TTC549 (cell line): Measurements from ENCODE around the gene SRGAP3.

Experiments
- FAIRE-seq: peaks from 2 replicates; lab custom pipeline; 2012; peaks lifted over from hg19 to GRCh38; lab: Jason Lieb, UNC

The SRGAP3 gene

DNA sequence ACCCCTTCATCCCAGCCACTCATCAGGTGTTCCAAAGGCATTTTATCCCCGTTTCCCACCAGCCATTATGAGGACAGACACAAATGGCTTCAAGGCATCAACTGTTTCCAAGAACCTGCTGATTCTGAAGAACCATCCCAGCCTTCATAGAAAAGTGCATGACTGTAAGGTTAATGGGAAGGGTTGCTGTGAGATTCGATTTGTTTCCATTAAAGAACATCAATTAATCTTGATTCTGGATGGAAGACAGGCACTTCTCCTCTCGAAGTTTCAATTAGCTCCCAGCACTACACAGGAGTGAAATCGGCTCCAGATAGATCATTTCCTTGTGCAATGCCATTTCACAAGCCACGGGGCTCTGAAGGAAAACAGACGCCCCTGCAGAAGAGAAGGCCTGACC, 25.8 kb downstream of the SRGAP3 start:
- no peak for FAIRE-seq

DNA sequence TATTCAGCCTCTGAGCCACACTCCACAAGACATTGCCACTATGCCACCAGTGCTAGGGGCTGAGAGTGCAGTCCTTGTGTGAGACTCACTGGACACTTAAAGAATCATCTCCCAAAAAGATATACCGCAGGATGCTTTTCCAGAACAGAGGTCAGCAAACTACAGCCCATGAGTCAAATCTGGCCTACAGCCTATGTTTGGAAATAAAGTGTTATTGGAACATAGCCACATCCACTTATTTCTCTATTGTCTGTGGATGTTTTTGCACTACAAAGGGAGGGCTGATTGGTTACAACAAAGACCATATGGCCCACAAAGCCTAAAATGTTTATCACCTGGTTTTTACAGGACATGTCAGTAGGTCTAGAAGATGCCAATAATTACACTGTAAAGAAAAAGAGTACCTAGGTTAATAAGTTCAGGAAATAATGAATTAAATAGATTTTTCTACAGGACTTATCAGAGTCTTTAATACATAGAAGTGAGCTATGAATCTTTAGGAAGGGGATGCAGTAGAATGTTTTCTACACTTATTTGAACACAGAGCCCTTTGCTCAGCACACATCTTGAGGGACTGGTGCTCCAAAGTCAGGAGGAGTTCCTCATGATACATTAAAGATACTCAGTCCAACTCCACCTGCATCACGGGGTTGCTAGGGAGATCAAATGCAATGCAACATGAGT, 26.3 kb downstream of the SRGAP3 start:
- no peak for FAIRE-seq

DNA sequence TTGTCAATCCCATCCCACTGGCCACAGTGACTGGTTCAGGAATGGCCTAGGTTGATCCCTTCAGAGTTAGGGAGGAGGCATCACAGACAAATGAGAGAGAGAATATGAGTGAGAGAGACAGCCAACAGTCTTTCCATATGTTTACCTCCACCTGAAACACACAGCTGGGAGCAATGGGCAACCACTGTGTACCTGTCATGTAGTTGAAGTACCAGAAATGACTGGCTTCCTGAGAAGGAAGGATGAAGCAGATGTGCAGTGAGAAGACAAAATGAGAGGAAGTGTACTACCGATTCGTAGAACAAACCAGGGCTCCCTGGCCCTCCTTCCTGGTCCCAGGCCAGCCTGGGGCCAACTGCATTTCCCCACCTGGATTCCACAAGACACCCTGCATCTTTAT, 27.4 kb downstream of the SRGAP3 start:
- FAIRE-seq = no peak

DNA sequence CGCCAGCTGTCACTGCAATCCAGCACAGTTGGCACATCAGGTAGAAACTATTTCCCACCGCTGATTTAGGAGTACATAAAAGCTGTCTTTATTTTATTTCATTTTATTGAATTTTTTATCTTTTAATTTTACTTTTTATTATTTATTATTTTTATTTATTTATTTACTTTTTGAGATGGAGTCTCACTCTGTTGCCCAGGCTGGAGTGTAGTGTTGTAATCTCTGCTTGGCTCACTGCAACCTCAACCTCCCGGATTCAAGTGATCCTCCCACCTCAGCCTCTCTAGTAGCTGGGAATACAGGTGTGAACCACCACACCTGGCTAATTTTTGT, 31.0 kb downstream of the SRGAP3 start:
- FAIRE-seq = no peak

DNA sequence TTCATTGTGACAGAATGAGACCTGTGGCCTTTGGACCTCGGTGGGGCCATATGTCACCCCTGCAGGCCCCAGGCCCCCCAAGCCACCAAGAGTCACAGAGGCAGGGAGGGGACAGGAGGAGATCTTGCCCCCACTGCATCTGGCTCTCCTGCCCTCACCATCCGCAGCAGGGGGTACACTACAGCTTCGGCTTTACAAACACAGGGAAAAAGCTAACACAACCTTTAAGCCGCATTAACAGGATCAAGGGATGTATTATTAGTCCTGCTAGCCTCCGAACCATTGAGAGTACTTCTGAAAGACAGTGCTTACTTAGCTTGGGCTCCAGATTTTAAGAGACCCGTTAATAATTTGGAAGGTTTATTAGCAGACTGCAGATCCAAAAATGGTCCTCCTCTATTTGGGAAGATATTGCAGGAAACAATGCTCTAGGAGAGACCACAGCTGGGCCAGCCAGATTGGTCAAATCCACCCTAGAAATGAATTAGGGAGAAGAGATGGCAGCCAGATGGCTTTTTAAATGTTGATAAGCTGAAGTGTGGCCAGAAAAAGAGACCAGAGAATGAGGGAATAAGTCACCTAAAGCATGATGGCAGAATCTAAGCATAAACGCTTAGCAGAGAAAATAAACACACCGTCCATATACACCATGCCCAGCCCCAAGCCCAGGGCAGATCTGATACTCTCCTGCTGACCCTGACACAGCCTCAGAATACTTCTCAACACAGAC, 31.5 kb downstream of the SRGAP3 start:
- no peak for FAIRE-seq

DNA sequence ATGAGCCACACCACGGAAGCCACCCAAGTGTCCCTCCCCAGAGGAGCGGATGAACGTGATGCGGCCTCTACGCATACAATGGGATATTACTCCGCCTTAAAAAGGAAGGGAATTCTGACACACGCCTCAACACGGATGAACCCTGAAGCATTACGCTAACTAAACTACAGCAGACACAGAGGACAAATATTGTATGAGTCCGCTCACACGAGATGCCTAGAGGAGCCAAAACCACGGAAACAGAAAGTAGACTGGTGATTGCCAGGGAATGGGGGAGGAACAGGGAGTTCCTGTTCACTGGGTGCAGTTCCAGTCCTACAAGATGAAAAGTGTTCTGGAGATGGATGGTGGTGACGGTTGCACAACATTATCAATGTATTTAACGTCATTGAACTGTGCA, 32.7 kb downstream of the SRGAP3 start:
- FAIRE-seq = no peak

DNA sequence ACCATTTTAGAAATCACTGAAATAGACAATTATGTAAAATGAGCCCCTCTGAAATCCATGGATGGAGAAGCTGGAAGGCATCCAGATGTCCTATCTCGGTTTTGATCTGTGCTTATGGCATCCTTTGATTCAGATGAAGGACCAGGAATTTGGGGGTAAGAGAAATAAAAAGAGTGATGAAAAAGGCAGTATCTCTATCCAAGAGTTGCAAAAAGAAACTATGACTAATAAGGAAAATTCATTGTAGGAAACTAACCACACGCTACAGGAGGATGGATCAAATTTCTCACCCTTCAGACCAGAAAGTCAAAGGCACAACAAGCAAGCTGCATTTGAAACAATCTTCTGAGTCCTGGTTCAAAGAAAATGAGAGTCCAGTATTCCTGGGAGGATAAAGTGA, 34.8 kb downstream of the SRGAP3 start:
- no peak for FAIRE-seq

DNA sequence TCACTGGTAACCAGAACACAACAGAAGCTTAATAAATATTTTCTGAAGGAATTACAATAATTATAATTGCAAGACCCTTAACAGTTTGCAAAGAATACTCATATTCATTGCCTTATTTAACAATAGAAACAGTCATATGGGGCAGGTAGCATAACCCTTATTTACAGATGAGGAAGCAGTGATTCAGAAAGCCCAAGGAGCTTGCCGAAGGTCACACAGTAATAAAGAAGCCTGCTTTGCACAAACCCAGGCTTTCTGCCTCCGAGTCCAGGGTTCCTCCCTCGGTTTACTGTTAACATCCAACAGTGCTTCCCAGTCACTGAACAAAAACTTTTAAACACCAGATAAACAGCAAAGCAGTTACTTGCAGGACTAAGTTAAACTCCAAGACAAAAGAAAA, 35.3 kb downstream of the SRGAP3 start:
- no peak for FAIRE-seq

DNA sequence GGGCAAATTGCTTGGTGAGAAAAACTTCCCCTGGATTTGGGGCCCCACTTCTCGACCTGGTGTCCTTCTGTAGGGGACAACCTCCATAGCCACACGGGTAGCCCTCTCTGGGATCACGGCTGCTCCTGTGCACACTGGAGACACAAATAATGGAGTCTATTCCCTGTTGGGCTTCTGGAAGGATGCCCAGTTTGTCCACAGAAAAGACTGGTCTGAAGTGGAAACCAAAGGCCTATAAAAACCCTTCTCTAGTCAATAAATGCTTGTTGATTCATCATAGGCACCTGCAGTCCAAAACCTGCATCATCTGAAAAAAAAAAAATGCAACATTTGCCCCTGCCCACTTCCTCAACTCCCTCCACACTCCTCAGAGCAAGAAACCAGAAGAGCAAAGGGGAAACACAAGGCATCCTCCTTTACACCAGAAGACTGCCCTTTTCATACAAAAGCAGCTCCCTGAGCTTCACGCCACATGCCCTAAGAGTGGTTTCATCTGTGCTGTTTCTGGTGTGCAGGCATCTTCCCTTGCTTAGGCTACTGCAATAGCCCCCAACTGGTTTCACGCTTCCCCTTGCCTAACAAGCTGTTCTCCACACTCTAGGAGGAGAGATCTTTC, 36.3 kb downstream of the SRGAP3 start:
- FAIRE-seq = no peak

DNA sequence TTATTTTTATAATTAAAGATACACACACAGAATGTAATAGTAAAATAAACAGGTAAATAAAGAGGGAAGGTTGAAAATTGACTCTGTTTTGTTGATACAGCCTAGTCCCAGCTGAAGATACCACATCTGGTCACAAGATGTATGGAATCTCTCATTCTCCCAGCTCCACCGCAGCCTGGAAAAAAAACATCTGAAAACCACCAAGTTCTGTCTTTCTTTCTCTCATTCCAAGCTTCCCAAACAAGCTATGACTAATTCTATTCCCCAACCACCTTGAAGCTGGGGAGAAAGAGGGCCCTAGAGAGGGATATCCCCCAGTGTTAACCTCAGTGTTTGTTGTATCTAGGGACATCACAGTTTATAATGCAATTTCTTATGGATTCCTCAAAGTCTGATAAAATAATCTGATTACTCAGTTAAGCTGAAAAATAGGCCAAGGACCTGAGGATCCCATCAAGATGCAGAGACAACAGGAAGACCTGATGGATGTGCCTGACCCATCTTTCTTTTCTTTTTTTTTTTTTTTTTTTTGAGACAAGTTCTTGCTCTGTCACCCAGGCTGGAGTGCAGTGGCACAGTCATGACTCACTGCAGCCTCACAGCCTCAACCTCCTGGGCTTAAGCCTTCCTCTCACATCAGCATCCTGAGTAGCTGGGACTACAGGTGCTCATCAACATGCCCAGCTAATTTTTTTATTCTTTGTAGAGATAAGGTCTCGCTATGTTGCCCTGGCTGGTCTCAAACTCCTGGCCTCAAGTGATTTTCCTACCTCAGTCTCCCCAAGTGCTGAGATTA, 38.1 kb downstream of the SRGAP3 start:
- FAIRE-seq = no peak

DNA sequence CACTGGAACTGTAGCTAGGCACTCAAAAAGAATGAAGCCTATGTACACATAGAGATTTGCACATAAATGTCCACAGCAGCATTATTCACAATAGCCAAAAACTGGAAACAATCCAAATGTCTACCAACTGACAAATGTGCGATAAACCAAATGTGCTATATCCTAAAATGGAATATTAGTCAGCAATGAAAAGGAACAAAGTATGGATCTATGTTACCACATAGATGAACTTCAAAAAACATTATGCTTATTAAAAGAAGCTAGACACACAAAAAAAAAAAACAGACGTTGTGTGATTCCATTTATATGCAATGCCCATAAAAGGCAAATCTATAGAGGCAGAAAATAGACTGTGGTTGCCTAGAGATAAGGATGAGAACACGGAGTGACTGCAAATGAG, 39.7 kb downstream of the SRGAP3 start:
- no peak for FAIRE-seq

DNA sequence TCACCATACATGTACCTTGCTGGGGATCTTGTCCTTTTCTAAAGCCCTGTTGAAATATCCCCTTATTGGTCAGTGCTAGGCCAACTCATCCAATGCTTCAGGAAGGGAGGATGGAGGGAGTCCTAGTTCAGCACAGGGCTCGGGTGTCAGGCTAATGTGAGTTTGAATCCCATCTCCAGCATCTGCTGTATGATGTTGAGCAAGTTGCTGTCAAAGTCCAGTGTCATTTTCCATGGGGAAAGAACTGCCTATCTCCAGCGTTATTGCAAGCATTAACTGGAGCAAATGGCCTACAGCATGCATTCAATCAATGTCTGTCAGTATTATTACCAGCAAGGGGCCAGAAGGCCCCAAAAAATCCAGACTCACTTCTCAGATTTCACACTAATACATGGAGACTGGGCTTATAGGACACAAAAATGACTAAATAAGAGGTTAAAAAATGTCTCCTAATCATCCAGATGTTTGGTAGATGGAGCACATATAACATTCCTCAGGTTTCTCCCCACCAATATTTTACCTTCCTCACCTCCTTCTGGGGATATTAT, 40.8 kb downstream of the SRGAP3 start:
- no peak for FAIRE-seq

DNA sequence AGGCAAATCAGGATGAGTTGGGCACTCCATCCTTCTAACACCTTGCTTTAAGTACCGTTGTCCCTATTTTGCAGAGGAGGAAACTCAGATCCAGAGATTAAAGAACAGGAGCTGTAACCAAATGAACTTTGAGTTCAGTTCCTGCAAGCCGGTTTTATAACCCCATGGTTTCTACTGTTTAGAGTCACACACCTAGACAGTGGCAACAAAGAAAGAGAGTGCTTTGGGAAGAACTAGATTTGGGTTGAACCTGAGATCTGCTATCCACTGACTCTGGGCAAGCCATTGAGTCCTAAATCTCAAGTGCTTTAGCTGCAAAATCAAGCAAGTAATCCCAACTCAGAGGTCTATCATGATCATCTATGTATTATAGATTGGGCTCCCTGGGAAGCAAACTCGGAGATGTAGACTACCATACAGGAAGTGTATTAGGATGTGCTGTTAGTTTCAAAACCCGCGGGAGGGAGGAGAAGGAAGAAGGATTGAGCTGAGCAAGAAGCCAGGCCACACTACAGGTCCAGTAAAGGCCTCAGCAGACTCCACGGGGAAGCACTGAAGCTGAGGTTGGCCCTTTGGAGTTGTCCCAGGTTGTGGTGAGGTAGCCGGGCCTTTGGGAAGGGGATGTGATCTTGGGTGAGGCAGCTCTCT, 42.2 kb downstream of the SRGAP3 start:
- no peak for FAIRE-seq

DNA sequence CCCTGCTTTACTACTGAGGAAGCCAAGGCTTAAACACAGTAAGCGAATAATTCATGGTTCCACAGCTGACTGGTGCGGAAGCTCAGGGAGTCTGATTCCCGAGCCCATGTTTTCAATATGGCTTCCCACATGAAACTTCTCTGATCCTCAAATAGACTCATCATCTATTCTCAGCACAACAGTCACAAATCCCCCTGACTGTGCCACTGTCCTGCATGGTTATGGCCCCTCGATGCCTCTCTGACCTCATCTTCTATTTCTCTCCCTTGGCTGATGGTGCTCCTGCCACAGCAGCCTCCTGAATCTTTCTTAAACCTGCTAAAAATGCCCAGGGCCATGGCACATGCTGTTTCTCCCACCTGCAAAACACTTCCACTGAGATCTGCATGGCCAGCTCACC, 43.2 kb downstream of the SRGAP3 start:
- no peak for FAIRE-seq

DNA sequence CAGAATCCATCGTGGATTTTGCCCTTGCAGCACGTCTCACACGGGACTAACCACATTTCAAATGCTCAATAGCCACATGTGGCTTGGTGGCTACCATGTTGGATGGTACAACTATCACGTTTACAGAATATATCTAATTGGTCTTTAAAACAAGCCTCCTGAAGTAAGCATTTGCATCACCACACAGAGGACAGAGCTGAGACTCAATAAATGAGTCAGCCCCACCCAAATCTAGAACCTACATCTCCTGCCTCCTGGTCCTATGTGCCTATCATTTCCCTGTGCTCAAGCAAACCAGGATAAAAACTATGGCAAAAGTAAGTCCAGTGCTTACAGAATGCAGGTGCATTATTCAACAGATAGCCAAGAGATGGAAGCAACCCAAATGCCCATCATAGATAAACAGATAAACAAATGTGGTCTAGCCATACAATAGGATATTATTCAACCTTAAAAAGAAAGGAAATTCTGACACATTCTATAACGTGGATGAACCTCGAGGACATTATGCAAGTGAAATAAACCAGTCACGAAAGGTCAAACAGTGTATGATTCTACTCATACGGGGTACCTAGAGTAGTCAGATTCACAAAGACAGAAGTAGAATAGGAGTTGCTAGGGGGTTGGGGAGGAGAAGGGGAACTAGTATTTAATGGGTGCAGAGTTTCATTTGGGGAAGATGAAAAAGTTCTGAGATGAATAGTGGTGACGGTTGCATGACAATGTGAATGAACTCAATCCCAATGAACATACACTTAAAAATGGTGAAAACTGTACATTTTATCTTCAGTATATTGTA, 43.9 kb downstream of the SRGAP3 start:
- FAIRE-seq = no peak

DNA sequence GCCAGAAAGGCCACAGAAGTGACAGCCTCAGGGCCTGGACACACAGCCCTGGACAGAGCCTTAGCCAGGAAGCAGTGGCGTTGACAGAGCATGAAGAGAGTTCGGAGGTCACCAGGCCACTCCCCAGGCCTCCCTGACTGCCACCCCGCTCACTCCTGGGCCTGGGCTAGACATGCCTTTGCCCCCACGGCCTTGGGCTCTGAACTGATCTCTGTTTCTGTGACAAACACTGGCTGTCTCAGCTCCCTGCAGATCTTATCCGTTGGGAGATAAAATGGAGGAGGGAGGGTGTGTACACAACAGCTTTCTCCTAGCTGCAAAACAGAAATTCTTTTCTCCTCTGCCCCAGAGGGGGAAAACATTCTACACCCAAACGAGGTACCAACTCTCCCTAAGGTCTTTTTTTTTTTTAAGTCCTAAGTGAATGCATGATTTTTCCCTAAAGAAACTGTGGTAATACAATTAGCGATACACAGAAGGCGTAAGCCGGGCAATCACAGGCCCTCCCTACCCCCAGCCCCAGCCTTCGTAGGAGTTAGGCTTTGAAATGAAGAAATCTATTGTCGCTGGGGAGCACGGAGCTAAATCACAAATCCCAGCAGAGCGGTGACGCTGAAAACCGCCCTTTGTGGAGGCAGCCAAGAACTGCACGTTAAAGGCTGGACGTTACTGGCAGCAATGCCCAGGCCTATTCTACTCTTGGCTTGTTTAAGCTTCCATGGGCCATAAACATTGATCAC, 45.0 kb downstream of the SRGAP3 start:
- no peak for FAIRE-seq

DNA sequence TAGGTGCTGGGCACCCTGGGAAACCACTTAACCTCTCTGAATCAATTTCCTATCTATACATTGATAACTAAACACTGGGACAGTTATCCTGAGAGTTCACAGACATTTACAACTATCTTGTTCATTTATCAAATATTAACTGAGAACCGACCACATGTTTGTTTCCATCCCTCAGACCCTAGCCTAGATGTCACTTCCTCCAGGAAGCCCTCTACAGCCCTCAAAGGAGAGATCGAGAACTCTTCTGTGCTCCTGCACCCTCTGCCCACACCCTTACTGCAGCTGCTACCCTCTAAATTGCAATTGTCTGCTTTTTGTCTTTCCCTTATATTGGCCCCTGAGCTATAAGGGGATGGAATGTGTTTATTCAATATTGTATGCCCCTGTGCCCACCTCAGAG, 46.1 kb downstream of the SRGAP3 start:
- FAIRE-seq = no peak

DNA sequence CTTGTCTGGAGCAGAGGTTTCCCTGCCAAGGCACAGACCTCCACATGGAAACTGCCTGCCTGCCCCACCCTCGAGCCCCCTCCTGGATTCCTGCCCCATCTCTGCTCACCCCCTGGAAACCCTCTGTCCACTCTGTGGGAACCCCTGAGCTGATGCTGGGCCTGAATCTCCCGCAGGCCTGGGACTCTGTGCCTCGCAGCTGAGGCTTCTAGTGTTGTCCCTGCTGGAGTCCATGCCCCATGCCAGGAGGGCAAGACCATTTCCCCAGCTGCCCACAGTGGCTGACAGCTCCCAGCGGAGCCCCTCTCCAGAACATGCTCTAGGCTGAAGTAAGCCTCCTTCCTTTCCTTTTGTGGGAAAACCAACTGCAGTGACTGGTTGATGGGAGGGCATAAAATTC, 46.9 kb downstream of the SRGAP3 start:
- no peak for FAIRE-seq

DNA sequence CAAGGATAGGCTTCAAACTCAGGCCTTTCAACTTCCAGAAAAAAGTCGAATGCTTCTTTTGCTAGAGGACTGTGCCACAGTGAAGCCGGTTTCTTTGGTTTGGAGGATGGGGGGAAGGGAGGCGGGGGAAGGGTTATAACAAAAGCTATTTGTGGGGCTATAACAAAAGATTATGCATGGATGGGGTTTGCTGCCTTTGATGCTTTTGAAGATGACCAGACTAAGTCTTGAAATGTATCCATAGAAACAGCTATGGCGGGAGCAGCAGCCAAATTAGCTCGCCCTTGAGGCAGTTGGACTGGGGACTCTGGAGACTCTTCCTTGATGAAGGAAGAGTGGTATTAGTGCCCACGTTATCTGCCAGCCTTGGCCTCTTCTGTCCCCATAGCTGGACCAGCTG, 47.5 kb downstream of the SRGAP3 start:
- FAIRE-seq = no peak

DNA sequence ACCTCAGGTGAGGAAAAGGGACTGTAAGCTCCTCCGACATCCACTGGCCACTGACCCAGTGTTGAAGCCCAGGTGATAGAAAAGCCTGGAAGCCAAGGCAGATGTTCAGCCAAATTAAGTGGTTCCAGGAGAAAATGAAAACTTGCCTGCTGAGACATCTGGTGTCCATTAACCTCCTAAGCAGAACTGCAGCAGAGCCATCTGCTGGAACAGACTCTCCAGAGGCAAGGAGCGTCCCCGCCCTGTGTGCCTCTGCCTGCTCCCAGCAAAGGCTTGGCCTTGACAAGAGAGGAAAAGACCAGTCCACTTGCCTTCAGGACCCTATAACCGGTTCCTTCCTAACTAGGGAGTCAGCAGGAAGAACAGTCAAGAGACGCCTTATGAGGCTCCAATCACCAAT, 48.2 kb downstream of the SRGAP3 start:
- no peak for FAIRE-seq

DNA sequence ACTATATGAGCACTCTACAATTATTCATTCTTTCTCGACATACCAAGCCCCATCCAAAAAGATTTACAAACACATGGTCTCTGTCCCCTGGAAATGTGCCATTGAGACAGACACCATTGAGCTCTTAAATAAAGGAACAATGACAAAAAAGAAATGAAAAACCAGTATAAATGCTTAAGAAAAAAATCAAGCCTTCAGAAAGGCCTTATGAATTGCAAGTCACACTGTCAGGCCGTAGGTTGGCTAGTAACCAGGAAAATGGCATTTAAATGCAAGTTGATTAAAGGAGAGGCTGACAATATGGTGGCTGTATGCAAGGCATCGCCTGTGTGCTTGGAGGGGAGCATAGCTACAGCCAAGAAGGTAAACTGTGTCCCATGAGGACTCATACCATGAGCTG, 49.7 kb downstream of the SRGAP3 start:
- FAIRE-seq = no peak
